Stimulated activated CD8-positive, alpha-beta memory T cell treated with anti-CD3 and anti-CD28 coated beads, Interleukin-12 subunit alpha, Interleukin-12 subunit beta, amount 100 ng/mL, for 4 hours (primary cell): ENCODE measurements around the gene GRAMD1A.
A peak's percentile ranks its signal among the peaks of the same experiment; 100 is the strongest.
"Not testable (repeated sequence)": the region's sequence is repeated elsewhere in the genome, so short reads cannot be mapped to it uniquely, and the experiment has no call there.

Source experiments
- DNase-seq: peaks from one replicate; pipeline ENCODE4 v3.0.0-alpha.2; 2020; ENCODE audit warnings: low read depth

The GRAMD1A gene

GRCh38 chr19:34999498-35000337 lies at the start of gene GRAMD1A:
Gene GRAMD1A (plus strand): TSS chr19:35000323. CDS start chr19:35000479, 156 bp downstream.
- peak; percentile 61 for DNase-seq

GRCh38 chr19:34953092-34953491 lies 47.0 kb upstream of the GRAMD1A start:
- no peak for DNase-seq

DNA sequence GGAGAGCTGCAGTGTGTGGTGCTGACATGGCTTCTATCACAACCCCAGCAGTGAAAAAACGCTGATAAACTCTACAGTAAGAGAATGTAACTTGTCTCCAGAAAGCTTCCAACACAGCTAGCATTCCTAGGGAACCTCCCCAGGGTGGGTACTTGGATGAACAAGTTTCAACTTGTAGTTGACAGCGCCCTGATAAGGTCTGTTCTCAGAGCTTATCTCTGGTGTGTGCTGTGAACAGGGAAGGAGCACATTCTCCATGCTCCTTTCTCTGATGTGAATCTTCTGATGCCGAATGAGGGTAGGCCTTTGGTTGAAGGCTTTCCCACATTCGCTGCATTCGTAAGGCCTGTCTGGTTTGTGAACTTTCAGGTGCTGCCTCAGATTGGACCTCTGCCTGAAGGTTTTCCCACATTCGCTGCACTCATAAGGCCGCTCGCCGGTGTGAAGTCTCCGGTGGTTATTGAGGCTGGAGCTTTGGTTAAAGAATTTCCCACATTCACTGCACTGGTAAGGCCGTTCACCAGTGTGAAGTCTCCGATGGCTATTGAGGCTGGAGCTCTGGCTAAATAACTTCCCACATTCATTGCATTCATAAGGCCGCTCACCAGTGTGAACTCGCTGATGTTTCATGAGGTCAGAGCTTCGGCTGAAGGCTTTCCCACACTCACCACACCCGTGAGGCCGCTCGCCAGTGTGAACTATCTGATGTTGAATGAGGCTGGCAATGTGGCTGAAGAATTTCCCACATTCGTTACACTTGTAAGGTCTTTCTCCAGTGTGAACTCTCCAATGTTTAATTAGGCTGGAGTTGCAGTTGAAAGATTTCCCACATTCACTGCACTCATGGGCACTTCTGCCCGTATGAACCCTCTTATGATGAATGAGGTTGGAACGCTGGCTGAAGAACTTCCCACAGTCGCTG lies 42.0 kb upstream of the GRAMD1A start:
- no peak for DNase-seq

DNA sequence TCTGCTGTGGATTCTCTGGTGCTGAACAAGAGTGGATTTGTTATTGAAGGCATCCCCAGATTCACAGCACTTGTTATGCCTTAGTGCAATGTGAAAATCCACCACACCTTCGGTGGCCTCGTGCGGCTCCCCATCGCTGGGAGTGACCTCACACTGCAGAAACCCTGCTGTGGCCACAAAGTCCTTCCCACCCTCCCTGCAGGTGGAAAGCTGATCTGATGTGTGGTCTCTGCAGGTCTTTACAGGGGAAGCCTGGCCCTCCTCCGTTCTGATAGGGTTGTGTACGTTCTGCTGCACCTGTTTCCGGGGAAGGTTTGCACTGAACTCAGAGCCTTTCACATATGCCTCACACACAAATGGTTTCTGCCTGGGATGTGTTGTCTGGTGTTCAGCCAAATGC lies 41.1 kb upstream of the GRAMD1A start:
- no peak for DNase-seq

DNA sequence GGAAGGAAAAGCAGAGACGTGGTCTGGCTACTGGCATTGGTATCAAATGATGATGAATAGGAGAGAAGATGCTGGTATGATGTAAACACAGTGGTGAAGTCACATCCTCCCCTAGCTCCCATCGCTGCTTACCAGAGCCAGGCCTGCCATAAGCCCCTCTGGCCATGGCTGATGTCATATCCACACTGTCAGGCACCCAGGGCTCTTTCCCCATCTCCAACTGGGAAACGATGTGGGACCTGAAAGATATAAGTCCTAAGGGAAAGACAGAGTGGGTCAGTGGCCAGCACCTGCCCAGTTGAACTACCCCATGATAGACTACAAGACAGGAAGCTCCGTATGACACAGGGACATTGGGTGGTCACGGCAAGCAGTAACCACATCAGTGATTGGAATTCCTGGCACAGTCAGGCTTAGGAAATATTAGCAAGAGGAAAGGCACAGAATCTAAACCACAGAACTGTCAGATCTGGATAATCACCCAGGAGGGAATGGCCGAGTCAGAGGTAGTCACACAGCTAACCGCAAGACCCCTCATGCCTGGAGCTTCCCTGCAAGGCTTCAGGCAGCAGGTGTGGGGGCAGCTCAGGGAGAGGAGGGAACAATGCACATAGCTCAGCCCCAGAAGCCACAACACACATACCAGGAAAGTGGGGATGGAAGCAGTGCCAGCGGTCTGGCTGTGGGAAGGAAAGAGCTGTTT lies 39.9 kb upstream of the GRAMD1A start:
- no peak for DNase-seq

GRCh38 chr19:34960940-34961679 lies 39.0 kb upstream of the GRAMD1A start:
- DNase-seq = no peak

DNA sequence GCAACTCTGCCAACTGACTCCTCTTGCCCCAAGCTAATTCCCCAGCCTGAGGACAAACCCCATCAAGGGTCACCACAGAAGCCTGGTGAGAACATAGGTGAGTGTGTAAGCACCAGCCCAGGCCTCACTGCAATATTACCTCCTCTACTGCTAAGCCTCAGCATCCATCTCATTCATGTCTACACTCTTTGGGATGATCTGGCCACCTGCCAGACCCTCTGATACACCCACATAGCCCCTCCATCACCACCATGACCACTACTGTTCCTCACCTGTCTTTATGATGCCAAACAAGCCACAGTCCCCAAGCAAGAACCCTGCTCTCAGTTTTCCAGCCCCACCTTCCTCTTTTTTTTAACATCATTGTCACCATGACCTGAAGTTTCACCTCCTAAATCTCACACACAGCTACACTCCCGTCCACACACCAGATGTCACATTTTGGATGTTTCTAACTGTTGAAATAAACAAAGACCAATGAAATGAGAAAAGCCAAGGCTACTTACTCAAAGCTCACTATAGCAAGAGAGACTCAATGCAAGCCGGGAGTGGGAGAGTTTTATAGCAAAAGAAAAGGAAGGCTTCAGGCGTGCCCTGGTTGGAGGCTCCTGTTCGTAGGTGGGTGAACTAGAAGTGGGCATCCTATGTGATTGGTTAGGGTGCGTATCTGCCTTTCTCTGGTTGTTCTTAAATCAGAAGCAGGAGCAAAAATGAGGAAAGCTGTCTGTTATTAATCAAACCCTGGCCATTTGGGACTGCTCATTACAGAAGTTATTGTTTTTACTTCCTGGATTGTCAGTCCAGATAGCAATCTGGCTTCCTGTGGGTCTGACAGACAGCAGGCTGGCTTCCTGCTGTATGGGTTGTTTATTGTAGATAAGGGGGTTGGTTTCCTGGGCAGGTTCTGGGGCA lies 38.1 kb upstream of the GRAMD1A start:
- DNase-seq = no peak

- DNase-seq = no peak
These were observed 37.2 kb upstream of the GRAMD1A start for GRCh38 chr19:34962687-34963572.

DNA sequence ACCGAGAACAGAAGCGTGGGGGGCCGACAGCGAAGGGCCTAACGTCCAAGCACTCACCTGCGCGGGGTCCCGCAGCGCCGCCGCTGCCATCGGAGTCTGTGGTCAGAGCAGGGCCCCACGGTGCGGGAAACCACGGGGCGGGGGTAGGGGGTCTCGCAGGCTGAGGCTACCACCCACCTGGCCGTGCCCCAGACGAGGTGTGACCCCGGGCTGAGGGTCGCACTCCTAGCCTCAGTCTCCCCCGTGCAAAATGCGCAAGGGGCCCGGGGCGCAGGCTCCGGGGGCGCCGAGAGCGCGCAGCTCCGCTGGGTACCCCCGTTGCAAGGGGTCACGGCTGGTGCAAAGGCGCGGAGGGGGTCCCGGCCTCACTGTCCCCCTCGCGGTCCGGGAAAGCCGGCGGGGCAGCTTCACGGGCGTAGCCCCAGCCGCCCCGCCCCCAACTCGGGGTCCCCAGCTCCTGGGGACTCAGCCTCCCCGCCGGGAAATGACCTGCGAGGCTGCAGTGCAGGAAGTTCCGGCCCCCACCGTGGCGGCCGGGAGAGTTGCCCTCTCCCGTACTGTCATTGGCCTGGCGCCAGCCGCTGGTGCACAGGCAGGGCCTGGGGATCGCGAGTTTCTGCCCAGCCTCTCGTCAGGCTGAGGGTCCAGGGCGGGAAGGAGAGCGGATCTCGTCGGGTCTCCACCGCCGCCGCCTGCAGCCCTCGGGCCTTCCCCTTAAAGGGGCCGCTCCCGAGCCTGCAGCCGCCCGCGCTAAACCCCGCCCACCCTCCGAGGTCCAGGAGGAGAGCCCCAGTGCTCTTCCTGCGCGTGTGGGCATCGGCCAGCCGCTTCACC lies 36.3 kb upstream of the GRAMD1A start, which contains the start of gene ZNF792:
Gene ZNF792, minus strand, starts transcription at position 657 of the 834 bp plus-strand sequence. Its CDS starts 567 bp downstream, at position 90.
- peak; percentile 21 for DNase-seq

DNA sequence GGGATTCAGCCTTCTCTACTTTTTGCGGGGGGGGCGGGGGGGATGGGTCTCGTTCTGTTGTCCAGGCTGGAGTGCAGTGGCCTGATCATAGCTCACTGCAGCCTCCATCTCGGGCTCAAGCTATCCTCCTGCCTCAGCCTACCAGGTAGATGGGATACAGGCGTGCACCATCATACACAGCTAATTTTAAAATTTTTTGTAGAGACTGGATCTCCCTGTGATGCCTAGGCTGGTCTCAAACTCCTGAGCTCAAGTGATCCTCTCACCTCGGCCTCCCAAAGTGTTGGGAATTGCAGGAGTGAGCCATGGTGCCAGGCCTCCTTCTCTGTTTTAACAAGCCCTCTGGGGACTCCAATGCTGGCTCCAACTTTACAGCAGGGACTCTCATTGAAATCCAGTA lies 35.5 kb upstream of the GRAMD1A start:
- DNase-seq = no peak

- DNase-seq = not testable (repeated sequence)
These were observed 34.6 kb upstream of the GRAMD1A start for GRCh38 chr19:34965505-34965904.

- DNase-seq = no peak
These were observed 32.6 kb upstream of the GRAMD1A start for GRCh38 chr19:34967551-34967950.

- no peak for DNase-seq
These were observed 30.4 kb upstream of the GRAMD1A start for GRCh38 chr19:34969721-34970120.

DNA sequence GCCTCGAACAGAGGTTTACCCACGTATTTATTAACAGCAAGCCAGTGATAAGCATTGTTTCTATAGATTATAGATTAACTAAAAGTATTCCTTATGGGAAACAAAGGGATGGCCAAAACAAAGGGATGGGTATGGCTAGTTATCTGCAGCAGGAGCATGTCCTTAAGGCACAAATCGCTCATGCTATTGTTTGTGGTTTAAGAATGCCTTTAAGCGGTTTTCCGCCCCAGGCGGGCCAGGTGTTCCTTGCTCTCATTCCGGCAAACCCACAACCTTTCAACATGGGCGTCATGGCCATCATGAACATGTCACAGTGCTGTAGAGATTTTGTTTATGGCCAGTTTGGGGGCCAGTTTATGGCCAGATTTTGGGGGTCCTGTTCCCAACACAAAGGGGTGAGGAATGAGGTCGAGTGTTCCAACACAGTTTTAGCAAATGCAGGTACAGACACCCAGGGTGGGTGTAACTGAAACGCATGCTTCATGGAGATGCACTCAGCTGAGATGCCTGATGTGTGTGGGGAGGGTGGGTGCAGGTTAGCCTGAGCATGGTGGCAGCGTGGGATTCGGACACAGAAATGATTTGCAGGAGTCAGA lies 29.8 kb upstream of the GRAMD1A start:
- not testable (repeated sequence) for DNase-seq

DNA sequence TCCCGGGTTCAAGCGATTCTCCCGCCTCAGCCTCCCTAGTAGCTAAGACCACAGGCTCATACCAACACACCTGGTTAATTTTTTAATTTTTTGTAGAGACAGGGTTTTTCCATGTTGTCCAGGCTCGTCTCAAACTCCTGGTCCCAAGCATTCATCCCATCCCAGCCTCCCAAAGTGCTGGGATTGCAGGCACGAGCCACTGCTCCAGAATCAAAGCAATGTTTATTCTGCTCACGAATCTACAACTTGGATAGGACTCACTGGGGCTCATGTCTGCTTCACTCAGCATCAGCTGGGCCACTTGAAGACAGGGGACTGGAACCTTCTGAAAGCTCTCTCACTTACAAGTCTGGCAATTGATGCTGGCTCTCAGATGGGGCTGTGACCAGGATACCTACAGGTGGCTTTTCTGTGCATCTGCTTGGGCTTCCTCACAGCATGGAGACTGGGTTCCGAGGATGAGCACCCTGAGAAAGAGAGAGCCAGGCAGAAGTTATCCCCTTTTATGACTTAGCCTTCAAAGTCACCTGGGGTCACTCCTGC lies 27.9 kb upstream of the GRAMD1A start:
- DNase-seq = no peak

DNA sequence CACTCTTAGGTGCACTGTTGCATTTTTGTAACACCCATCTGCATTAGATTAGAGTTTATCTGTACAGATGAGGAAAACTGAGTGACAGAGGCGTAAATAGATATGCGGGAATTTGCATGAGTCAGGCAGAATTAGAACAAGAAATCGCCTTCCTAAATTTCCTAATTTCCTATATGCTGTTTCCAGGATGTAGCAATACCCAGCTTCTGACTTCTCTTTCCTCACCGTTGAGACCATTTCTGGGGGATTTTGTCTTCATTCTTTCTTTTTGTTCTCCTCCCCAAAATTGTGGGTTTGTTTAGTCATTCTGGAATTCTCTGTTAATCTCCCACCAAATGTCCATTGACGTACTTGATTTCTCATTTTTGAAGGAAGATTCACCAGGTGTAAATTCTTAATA lies 25.5 kb upstream of the GRAMD1A start:
- no peak for DNase-seq

GRCh38 chr19:34975056-34975455 lies 25.1 kb upstream of the GRAMD1A start:
- no peak for DNase-seq

- DNase-seq = no peak
These were observed 23.5 kb upstream of the GRAMD1A start for GRCh38 chr19:34976611-34977010.
